ENCODE measurements around the gene SP4. TPM values are rescaled to one million over a fixed set of nuclear protein-coding genes. Genes with fewer than 3 reads are reported as not detected.

SP4 gene
- total RNA-seq, 2 experiments from 2014 or later, result 17.5 to 22.8 TPM

DNA sequence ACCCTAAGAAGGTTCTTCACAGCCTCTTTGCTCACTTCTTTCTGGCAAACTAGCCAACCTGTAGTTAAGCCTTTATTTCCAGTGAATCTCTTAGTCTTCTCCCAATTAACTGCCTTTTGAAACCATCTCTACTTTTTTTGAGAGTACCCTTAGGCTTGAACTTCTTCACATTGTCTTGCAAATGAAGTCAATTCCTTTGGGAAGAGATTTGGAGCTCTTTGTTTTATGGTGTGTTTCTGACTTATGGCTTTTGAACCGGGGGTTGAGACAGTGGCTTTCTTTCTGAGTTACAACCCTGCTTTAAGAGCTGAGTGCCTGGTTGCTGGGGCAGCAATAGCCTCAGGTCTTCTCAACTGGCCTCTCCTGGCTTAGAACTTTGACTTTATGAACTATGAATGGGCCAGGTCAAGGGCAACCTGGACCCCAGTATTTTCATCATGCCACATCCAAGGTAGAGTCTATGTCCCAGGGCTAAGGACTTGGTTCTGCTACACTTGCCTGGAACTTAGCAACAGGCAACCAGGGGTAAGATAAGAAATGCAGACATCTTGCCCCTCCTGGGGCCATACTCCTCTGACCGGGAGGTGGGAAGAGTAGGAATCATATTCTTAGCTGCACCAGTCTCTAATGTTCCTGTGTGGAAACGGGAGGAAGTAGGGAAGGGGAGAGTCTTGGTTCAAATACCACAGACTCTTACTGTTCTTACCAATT lies 53.0 kb downstream of the SP4 start:
- ChIA-PET CTCF (no interaction called here), POLR2A (no interaction called here)
- Mint-ChIP-seq H3K27ac (no peak overlapping the region), H3K4me3 (no peak overlapping the region), H3K36me3 (ENCODE audit: low read depth) (peaks cover 39% of the 10 kb centered on the region), H3K9me3 (ENCODE audit: low read depth) (no peaks in the 10 kb centered on the region), H3K4me1 (peaks cover 36% of the 10 kb centered on the region), H3K27me3 (no peaks in the 10 kb centered on the region)
- intact Hi-C loops (cut with DNase I, micrococcal nuclease), result no loop called here
- no peak for ATAC-seq
- DNase-seq, result no peak

DNA sequence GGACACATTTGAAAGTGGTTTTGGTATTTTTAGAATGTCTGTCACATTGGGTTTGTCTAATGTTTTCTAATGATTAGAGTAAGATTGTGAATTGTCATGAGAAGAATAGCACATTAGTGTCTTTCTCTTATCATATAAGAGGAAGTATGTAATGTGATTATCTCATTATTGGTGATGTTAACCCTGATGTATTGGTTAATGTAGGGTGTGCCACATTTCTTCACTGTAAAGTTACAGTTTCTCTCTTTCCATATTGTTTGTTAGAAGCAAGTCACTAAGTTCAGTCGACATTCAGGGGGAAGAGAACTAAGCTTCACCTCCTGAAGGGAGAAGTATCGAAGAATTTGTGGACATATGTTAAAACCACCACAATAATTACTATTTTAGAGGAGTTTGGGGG lies 58.6 kb downstream of the SP4 start:
- ATAC-seq (no peak), DNase-seq (no peak)
- peaks cover 40% of the 10 kb centered on the region for H3K36me3 Mint-ChIP-seq (ENCODE audit: low read depth)
- H3K27me3 Mint-ChIP-seq, result no peaks in the 10 kb centered on the region
- POLR2A ChIA-PET, result no interaction called here
- CTCF ChIA-PET, result no interaction called here
- H3K9me3 Mint-ChIP-seq (ENCODE audit: low read depth), result peaks cover 4% of the 10 kb centered on the region
- no peak overlapping the region for H3K4me3 Mint-ChIP-seq
- no peak overlapping the region for H3K27ac Mint-ChIP-seq
- intact Hi-C loops (cut with DNase I, micrococcal nuclease), result no loop called here
- peaks cover 13% of the 10 kb centered on the region for H3K4me1 Mint-ChIP-seq

DNA sequence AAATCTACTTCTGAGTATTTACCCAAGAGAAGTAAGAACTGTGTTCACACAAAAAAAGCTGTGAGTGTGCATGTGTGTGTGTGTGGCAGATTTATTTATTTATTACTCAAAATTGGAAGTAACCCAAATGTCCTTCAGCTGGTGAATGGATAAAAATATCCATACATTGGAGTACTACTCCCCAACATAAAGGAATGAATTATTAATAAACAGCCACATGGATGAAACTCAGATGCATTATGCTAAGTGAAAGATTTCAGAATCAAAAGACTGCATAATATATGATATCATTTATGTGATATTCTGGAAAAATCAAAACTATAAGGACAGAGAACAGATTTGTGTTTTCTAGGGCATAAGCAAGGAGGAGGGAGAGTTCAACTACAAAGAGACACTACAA lies 67.8 kb downstream of the SP4 start:
- DNase-seq, result no peak
- peaks cover 2% of the 10 kb centered on the region for H3K4me1 Mint-ChIP-seq
- no peak for ATAC-seq
- H3K27me3 Mint-ChIP-seq, result no peaks in the 10 kb centered on the region
- intact Hi-C loops (cut with DNase I, micrococcal nuclease), result no loop called here
- ChIA-PET POLR2A (no interaction called here), CTCF (no interaction called here)
- no peak overlapping the region for H3K27ac Mint-ChIP-seq
- peaks cover 27% of the 10 kb centered on the region for H3K9me3 Mint-ChIP-seq (ENCODE audit: low read depth)
- H3K4me3 Mint-ChIP-seq, result no peak overlapping the region
- H3K36me3 Mint-ChIP-seq (ENCODE audit: low read depth), result peaks cover 66% of the 10 kb centered on the region

DNA sequence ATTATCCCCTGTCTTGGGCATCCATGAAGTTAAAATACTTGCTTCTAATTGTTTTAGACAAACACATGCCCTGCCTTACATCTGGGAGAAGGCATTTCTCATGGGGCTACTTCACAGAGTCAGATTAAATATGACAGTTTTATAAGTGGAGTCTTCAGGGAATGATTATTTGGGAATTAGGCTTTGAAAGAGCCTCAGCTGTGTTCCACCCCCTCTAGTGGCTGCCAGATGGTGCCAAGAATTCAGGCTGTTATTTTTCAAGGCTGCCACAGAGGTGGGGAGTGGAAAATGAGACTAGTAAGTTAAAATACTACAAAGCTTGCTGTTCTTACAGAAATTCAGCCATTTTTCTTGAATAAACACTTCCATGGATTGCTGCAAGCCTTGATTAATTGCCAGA lies 69.2 kb downstream of the SP4 start:
- H3K27ac Mint-ChIP-seq, result no peak overlapping the region
- no peaks in the 10 kb centered on the region for H3K27me3 Mint-ChIP-seq

DNA sequence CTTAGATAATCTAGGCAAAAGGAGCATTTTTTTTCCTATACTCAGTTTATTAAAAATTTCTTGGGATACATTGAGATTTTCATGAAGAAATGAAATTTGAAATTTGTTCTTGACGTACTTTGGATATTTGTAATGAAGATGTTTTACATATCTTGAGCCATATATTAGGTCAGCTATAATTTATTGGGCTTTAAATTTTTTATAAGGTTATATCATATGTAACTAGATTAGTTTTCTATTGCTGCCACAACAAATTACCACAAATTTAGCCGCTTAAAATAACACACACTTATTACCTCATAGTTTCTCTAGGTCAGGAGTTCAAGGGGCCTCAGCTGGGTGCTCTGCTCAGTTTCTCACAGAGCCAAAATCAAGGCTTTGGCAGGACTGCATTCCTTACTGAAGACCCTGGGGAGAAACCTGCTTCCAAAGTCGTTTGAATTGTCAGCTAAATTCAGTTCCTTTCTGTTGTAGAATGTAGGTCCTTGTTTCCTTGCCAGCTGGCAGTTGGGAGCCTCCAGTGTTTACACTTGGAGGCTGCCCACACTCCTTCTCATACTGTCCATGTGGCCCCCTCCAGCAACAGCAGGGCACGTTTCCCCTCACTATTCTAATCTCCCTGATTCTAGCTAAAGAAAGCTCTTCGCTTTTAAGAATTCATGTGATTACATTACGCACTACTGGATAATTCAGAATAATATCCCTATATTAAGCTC lies 72.4 kb downstream of the SP4 start:
- CTCF ChIA-PET, result interaction anchor here (0.9 kb wide), 1 partner anchor 16 kb away, joined by 3 read pairs; no protein-coding TSS in a partner anchor
- no peak for DNase-seq
- peaks cover 68% of the 10 kb centered on the region for H3K36me3 Mint-ChIP-seq (ENCODE audit: low read depth)
- POLR2A ChIA-PET, result no interaction called here
- H3K27ac Mint-ChIP-seq, result no peak overlapping the region
- no peak overlapping the region for H3K4me3 Mint-ChIP-seq
- intact Hi-C loops (cut with DNase I, micrococcal nuclease), result no loop called here
- H3K4me1 Mint-ChIP-seq, result peaks cover 2% of the 10 kb centered on the region
- no peaks in the 10 kb centered on the region for H3K27me3 Mint-ChIP-seq
- peaks cover 22% of the 10 kb centered on the region for H3K9me3 Mint-ChIP-seq (ENCODE audit: low read depth)
- ATAC-seq, result no peak

More for the DNA sequence above, 69.2 kb downstream of the SP4 start:
- peaks cover 24% of the 10 kb centered on the region for H3K9me3 Mint-ChIP-seq (ENCODE audit: low read depth)
- ATAC-seq (no peak), DNase-seq (no peak)
- ChIA-PET CTCF (no interaction called here), POLR2A (no interaction called here)
- peaks cover 2% of the 10 kb centered on the region for H3K4me1 Mint-ChIP-seq
- intact Hi-C loops (cut with DNase I, micrococcal nuclease), result no loop called here
- peaks cover 66% of the 10 kb centered on the region for H3K36me3 Mint-ChIP-seq (ENCODE audit: low read depth)
- no peak overlapping the region for H3K4me3 Mint-ChIP-seq

DNA sequence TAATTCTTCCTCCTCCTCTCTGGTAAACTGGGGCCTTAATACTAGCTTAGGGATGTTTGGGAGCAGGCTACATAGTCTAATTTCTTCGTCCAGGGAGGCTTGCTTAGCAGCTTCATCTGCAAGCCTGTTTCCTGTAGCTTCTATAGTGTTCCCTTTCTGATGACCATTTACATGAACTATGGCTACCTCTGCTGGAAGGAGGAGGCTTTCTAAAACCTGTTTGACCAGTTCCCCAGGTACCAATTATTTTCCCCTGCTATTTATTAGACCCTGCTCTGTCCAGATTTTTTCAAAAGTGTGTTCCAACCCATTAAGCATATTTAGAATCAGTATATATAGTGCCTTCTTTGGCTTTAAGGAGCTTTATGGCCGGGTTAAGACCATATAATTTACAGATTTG lies 76.1 kb downstream of the SP4 start:
- Mint-ChIP-seq H3K27ac (no peak overlapping the region), H3K4me3 (no peak overlapping the region), H3K9me3 (ENCODE audit: low read depth) (peaks cover 17% of the 10 kb centered on the region), H3K4me1 (no peaks in the 10 kb centered on the region), H3K27me3 (no peaks in the 10 kb centered on the region), H3K36me3 (ENCODE audit: low read depth) (peaks cover 80% of the 10 kb centered on the region)
- intact Hi-C loops (cut with DNase I, micrococcal nuclease), result no loop called here
- ChIA-PET CTCF (interaction anchor here (0.7 to 1.6 kb wide), 3 partner anchors 23 to 247 kb away, joined by 3 to 6 read pairs (median 3); no protein-coding TSS in a partner anchor), POLR2A (no interaction called here)
- DNase-seq (no peak), ATAC-seq (no peak)

DNA sequence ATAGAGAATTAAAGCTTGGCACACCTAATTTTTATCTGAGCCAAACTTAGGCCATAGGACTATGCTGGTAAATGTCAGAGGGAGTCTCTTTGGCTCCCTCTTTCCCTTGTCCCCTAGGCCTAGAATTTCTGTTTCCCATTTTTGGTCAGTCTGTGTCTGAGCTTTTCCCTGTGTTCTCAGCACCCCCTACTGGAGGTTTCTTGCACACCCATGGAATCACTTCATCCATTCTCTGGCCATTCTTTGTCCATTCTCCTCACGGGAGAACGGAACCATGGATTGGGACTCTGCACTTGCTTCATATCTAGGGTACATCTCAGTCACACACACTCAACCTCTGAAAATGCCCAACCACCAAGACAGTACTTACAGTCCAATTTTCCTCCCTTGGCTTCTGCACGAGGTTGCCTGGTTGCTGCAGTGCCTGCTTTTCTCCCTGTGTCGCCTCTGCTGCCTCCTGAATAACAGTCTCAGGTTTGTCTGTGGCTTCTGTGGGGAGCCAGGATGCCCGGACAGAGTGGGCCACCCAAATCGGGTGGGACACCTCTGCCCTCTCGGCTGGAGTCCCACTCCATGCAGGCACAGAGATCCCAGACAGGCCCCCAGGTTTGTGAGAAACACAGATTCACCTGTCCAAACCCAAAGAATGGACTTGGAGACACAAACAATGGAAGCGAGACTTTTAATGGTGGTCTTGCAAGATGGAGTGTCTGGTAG lies 79.9 kb downstream of the SP4 start:
- CTCF ChIA-PET, result interaction anchor here (1.0 to 1.5 kb wide), 4 partner anchors 9 to 253 kb away, joined by 3 to 4 read pairs (median 3); no protein-coding TSS in a partner anchor
- H3K4me1 Mint-ChIP-seq, result no peaks in the 10 kb centered on the region
- ATAC-seq (peak; percentile 47), DNase-seq (peak; percentile 48)
- peaks cover 68% of the 10 kb centered on the region for H3K36me3 Mint-ChIP-seq (ENCODE audit: low read depth)
- no peak overlapping the region for H3K27ac Mint-ChIP-seq
- no peaks in the 10 kb centered on the region for H3K27me3 Mint-ChIP-seq
- intact Hi-C loops (cut with DNase I, micrococcal nuclease), result loop anchor here (1.0 to 2.0 kb wide), 3 partner anchors 207 to 251 kb away; no protein-coding TSS in a partner anchor
- H3K4me3 Mint-ChIP-seq, result no peak overlapping the region
- peaks cover 13% of the 10 kb centered on the region for H3K9me3 Mint-ChIP-seq (ENCODE audit: low read depth)
- POLR2A ChIA-PET, result no interaction called here

DNA sequence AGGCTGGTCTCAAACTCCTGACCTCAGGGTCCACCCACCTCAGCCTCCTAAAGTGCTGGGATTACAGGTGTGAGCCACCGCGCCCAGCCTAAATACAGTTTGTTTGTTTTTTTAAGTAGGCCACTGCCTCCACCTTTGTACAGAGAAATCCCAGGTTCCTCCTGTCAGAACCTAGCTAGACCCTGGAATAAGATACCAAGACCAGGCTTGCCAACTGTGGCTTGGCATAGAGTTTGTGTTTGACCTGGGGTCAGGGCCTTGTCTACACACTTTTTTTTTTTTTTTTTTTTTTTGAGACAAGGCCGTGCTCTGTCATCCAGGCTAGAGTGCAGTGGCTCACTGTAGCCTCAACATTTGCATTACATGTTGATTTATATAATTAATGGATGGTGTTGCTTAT lies 80.7 kb downstream of the SP4 start:
- CTCF ChIA-PET, result interaction anchor here (0.6 to 1.3 kb wide), 3 partner anchors 20 to 397 kb away, joined by 3 to 4 read pairs (median 3); no protein-coding TSS in a partner anchor
- Mint-ChIP-seq H3K4me3 (no peak overlapping the region), H3K4me1 (no peaks in the 10 kb centered on the region), H3K9me3 (ENCODE audit: low read depth) (peaks cover 12% of the 10 kb centered on the region), H3K27ac (no peak overlapping the region), H3K27me3 (no peaks in the 10 kb centered on the region), H3K36me3 (ENCODE audit: low read depth) (peaks cover 61% of the 10 kb centered on the region)
- intact Hi-C loops (cut with DNase I, micrococcal nuclease), result no loop called here
- POLR2A ChIA-PET, result no interaction called here
- ATAC-seq, result no peak
- DNase-seq, result no peak

DNA sequence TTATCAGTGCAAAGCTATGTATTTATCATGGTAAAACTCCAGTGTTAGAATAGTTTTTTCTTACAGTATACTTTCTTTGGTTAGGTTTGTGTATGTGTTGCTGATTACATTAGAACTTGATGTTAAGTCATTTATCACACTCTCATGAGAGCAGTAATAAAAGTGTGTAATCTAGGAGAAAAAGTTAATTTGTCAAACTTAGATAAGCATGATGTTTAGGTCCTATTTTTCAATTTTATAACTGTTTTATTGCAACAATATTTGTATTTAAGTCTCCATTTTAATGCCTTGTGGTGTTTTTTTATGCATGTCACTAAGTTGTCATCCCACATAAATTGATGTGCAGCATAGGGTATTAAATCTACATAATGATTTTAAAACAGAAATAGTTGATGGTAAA lies 86.2 kb downstream of the SP4 start:
- no peaks in the 10 kb centered on the region for H3K27me3 Mint-ChIP-seq
- DNase-seq (no peak), ATAC-seq (no peak)
- H3K9me3 Mint-ChIP-seq (ENCODE audit: low read depth), result no peaks in the 10 kb centered on the region
- H3K4me1 Mint-ChIP-seq, result no peaks in the 10 kb centered on the region
- H3K4me3 Mint-ChIP-seq, result no peak overlapping the region
- ChIA-PET POLR2A (no interaction called here), CTCF (no interaction called here)
- intact Hi-C loops (cut with DNase I, micrococcal nuclease), result no loop called here
- no peak overlapping the region for H3K27ac Mint-ChIP-seq
- H3K36me3 Mint-ChIP-seq (ENCODE audit: low read depth), result peaks cover 15% of the 10 kb centered on the region

DNA sequence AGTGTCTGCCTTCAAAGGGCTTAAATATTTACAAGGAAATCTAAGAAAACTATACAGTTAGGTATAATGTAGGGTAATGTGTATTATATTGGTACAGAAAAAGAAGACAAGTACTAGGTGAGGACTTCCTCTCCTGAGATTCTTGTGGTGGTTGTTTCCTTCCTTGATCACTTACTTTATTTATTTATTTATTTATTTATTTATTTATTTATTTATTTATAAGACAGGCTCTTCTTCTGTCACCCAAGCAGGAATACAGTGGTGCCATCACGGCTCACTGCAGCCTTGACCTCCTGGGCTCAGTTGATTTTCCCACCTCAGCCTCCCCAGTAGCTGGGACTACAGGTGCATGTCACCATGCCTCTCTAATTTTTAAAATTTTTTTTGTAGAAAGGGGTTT lies 96.8 kb downstream of the SP4 start:
- ATAC-seq (no peak), DNase-seq (no peak)
- Mint-ChIP-seq H3K9me3 (ENCODE audit: low read depth) (no peaks in the 10 kb centered on the region), H3K4me3 (no peak overlapping the region), H3K36me3 (ENCODE audit: low read depth) (no peaks in the 10 kb centered on the region), H3K27me3 (no peaks in the 10 kb centered on the region), H3K4me1 (no peaks in the 10 kb centered on the region), H3K27ac (no peak overlapping the region)
- POLR2A ChIA-PET, result no interaction called here
- CTCF ChIA-PET, result interaction anchor here (0.6 to 1.0 kb wide), 3 partner anchors 66 to 262 kb away, joined by 3 read pairs; no protein-coding TSS in a partner anchor
- intact Hi-C loops (cut with DNase I, micrococcal nuclease), result loop anchor here in 1 of 2 experiments (5.0 kb wide), 1 partner anchor 262 kb away; no protein-coding TSS in a partner anchor

DNA sequence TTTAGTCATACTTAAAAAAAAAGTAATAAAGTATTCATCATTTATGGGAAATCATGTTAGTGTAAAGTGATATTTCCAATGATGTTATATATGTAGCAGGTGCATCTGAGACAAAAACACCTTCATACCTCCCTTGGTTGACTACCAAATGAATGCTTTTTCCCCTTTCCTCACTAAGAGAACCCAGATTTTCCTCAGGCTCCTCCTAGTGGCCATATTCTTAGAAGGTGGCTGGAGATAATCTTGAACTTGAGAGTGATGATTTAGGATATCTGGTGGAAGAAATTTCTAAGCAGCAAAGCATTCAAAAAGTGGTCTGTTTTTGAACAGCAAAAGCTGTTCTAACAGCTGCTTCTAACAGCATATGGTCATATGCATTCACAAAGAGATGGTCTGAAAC lies 98.1 kb downstream of the SP4 start:
- DNase-seq (no peak), ATAC-seq (no peak)
- intact Hi-C loops (cut with DNase I, micrococcal nuclease), result loop anchor here (1.0 to 5.0 kb wide), 2 partner anchors 264 to 270 kb away; no protein-coding TSS in a partner anchor
- Mint-ChIP-seq H3K27ac (no peak overlapping the region), H3K4me1 (no peaks in the 10 kb centered on the region), H3K4me3 (no peak overlapping the region), H3K27me3 (no peaks in the 10 kb centered on the region), H3K36me3 (ENCODE audit: low read depth) (no peaks in the 10 kb centered on the region), H3K9me3 (ENCODE audit: low read depth) (no peaks in the 10 kb centered on the region)
- ChIA-PET CTCF (no interaction called here), POLR2A (no interaction called here)
